ENCODE results near the gene RGR.

RGR gene

GRCh38 chr10:84244651-84245270, at the start of gene RGR:
Gene RGR (plus strand): TSS chr10:84245053. CDS start chr10:84245091, 38 bp downstream.
- no peaks in the 10 kb centered on the region for H3K36me3 ChIP-seq (ENCODE audit: control insufficient read depth, insufficient read depth, low read length)
- H3K9me3 ChIP-seq (ENCODE audit: control insufficient read depth, insufficient read depth, low read length), result no peaks in the 10 kb centered on the region
- no peak within 1 kb of the TSS for H3K4me3 ChIP-seq (ENCODE audit: low read length)
- no peak within 1 kb of the TSS for H3K27ac ChIP-seq (ENCODE audit: low read length)
- DNase-seq (ENCODE audit: low read depth, low spot score), result no peak
- no peaks in the 10 kb centered on the region for H3K27me3 ChIP-seq (ENCODE audit: control insufficient read depth, insufficient read depth, low read length)
- no CpG with 5 or more reads among the region's 9 CpGs for WGBS (ENCODE audit: insufficient coverage, insufficient read length)
- H3K4me1 ChIP-seq (ENCODE audit: control insufficient read depth, insufficient read depth, low read length), result no peaks in the 10 kb centered on the region

- H3K27me3 ChIP-seq (ENCODE audit: control insufficient read depth, insufficient read depth, low read length), result peaks cover 18% of the 10 kb centered on the region; the same call in 1 of the 2 replicates
- no CpG with 5 or more reads among the region's 4 CpGs for WGBS (ENCODE audit: insufficient coverage, insufficient read length)
- no peak for DNase-seq (ENCODE audit: low read depth, low spot score)
- H3K36me3 ChIP-seq (ENCODE audit: control insufficient read depth, insufficient read depth, low read length), result no peaks in the 10 kb centered on the region; the same call in 1 of the 2 replicates
- H3K4me1 ChIP-seq (ENCODE audit: control insufficient read depth, insufficient read depth, low read length), result no peaks in the 10 kb centered on the region
- no peak overlapping the region for H3K4me3 ChIP-seq (ENCODE audit: low read length)
- no peak overlapping the region for H3K27ac ChIP-seq (ENCODE audit: low read length)
- H3K9me3 ChIP-seq (ENCODE audit: control insufficient read depth, insufficient read depth, low read length), result no peaks in the 10 kb centered on the region
These were observed 48.8 kb upstream of the RGR start for GRCh38 chr10:84196083-84196482.

- H3K27me3 ChIP-seq (ENCODE audit: control insufficient read depth, insufficient read depth, low read length), result peaks cover 18% of the 10 kb centered on the region; the same call in 1 of the 2 replicates
- WGBS (ENCODE audit: insufficient coverage, insufficient read length), result no CpG with 5 or more reads among the region's 5 CpGs
These were observed 47.9 kb upstream of the RGR start for GRCh38 chr10:84196941-84197340.

GRCh38 chr10:84197643-84198042, 47.2 kb upstream of the RGR start:
- H3K9me3 ChIP-seq (ENCODE audit: control insufficient read depth, insufficient read depth, low read length), result no peaks in the 10 kb centered on the region
- H3K36me3 ChIP-seq (ENCODE audit: control insufficient read depth, insufficient read depth, low read length), result no peaks in the 10 kb centered on the region; the same call in 1 of the 2 replicates
- H3K4me1 ChIP-seq (ENCODE audit: control insufficient read depth, insufficient read depth, low read length), result no peaks in the 10 kb centered on the region
- H3K27ac ChIP-seq (ENCODE audit: low read length), result no peak overlapping the region
- no CpG with 5 or more reads among the region's 5 CpGs for WGBS (ENCODE audit: insufficient coverage, insufficient read length)
- H3K27me3 ChIP-seq (ENCODE audit: control insufficient read depth, insufficient read depth, low read length), result peaks cover 18% of the 10 kb centered on the region; the same call in 1 of the 2 replicates
- H3K4me3 ChIP-seq (ENCODE audit: low read length), result no peak overlapping the region
- no peak for DNase-seq (ENCODE audit: low read depth, low spot score)

More at GRCh38 chr10:84196941-84197340, 47.9 kb upstream of the RGR start:
- Histone ChIP-seq H3K9me3 (ENCODE audit: control insufficient read depth, insufficient read depth, low read length) (no peaks in the 10 kb centered on the region), H3K4me1 (ENCODE audit: control insufficient read depth, insufficient read depth, low read length) (no peaks in the 10 kb centered on the region), H3K36me3 (ENCODE audit: control insufficient read depth, insufficient read depth, low read length) (no peaks in the 10 kb centered on the region; the same call in 1 of the 2 replicates), H3K4me3 (ENCODE audit: low read length) (no peak overlapping the region), H3K27ac (ENCODE audit: low read length) (no peak overlapping the region)
- no peak for DNase-seq (ENCODE audit: low read depth, low spot score)

- Histone ChIP-seq H3K27me3 (ENCODE audit: control insufficient read depth, insufficient read depth, low read length) (peaks cover 17% of the 10 kb centered on the region; the same call in 1 of the 2 replicates), H3K4me3 (ENCODE audit: low read length) (no peak overlapping the region), H3K9me3 (ENCODE audit: control insufficient read depth, insufficient read depth, low read length) (no peaks in the 10 kb centered on the region), H3K4me1 (ENCODE audit: control insufficient read depth, insufficient read depth, low read length) (no peaks in the 10 kb centered on the region), H3K27ac (ENCODE audit: low read length) (no peak overlapping the region), H3K36me3 (ENCODE audit: control insufficient read depth, insufficient read depth, low read length) (no peaks in the 10 kb centered on the region; the same call in 1 of the 2 replicates)
- DNase-seq (ENCODE audit: low read depth, low spot score), result no peak
- WGBS (ENCODE audit: insufficient coverage, insufficient read length), result no CpG with 5 or more reads among the region's 7 CpGs
These were observed 46.5 kb upstream of the RGR start for GRCh38 chr10:84198206-84198915.

GRCh38 chr10:84200537-84201243, 44.2 kb upstream of the RGR start:
- WGBS (ENCODE audit: insufficient coverage, insufficient read length), result no CpG with 5 or more reads among the region's 11 CpGs

GRCh38 chr10:84201244-84201606, 43.6 kb upstream of the RGR start:
- WGBS (ENCODE audit: insufficient coverage, insufficient read length), result no CpG with 5 or more reads among the region's 6 CpGs
- Histone ChIP-seq H3K27ac (ENCODE audit: low read length) (no peak overlapping the region), H3K36me3 (ENCODE audit: control insufficient read depth, insufficient read depth, low read length) (no peaks in the 10 kb centered on the region; the same call in 1 of the 2 replicates), H3K9me3 (ENCODE audit: control insufficient read depth, insufficient read depth, low read length) (no peaks in the 10 kb centered on the region), H3K27me3 (ENCODE audit: control insufficient read depth, insufficient read depth, low read length) (no peaks in the 10 kb centered on the region), H3K4me3 (ENCODE audit: low read length) (no peak overlapping the region), H3K4me1 (ENCODE audit: control insufficient read depth, insufficient read depth, low read length) (no peaks in the 10 kb centered on the region)
- no peak for DNase-seq (ENCODE audit: low read depth, low spot score)

More at GRCh38 chr10:84200537-84201243, 44.2 kb upstream of the RGR start:
- Histone ChIP-seq H3K27ac (ENCODE audit: low read length) (no peak overlapping the region), H3K4me1 (ENCODE audit: control insufficient read depth, insufficient read depth, low read length) (no peaks in the 10 kb centered on the region), H3K36me3 (ENCODE audit: control insufficient read depth, insufficient read depth, low read length) (no peaks in the 10 kb centered on the region; the same call in 1 of the 2 replicates), H3K27me3 (ENCODE audit: control insufficient read depth, insufficient read depth, low read length) (peaks cover 3% of the 10 kb centered on the region; the same call in 1 of the 2 replicates), H3K9me3 (ENCODE audit: control insufficient read depth, insufficient read depth, low read length) (no peaks in the 10 kb centered on the region), H3K4me3 (ENCODE audit: low read length) (no peak overlapping the region)
- no peak for DNase-seq (ENCODE audit: low read depth, low spot score)

GRCh38 chr10:84201682-84202081, 43.2 kb upstream of the RGR start:
- no peaks in the 10 kb centered on the region for H3K27me3 ChIP-seq (ENCODE audit: control insufficient read depth, insufficient read depth, low read length)
- no CpG with 5 or more reads among the region's 11 CpGs for WGBS (ENCODE audit: insufficient coverage, insufficient read length)
- no peaks in the 10 kb centered on the region for H3K4me1 ChIP-seq (ENCODE audit: control insufficient read depth, insufficient read depth, low read length)
- H3K9me3 ChIP-seq (ENCODE audit: control insufficient read depth, insufficient read depth, low read length), result no peaks in the 10 kb centered on the region
- DNase-seq (ENCODE audit: low read depth, low spot score), result no peak
- no peaks in the 10 kb centered on the region; the same call in 1 of the 2 replicates for H3K36me3 ChIP-seq (ENCODE audit: control insufficient read depth, insufficient read depth, low read length)
- H3K4me3 ChIP-seq (ENCODE audit: low read length), result no peak overlapping the region
- no peak overlapping the region for H3K27ac ChIP-seq (ENCODE audit: low read length)

- Histone ChIP-seq H3K27ac (ENCODE audit: low read length) (no peak overlapping the region), H3K4me3 (ENCODE audit: low read length) (no peak overlapping the region), H3K4me1 (ENCODE audit: control insufficient read depth, insufficient read depth, low read length) (no peaks in the 10 kb centered on the region), H3K36me3 (ENCODE audit: control insufficient read depth, insufficient read depth, low read length) (no peaks in the 10 kb centered on the region; the same call in 1 of the 2 replicates), H3K27me3 (ENCODE audit: control insufficient read depth, insufficient read depth, low read length) (no peaks in the 10 kb centered on the region), H3K9me3 (ENCODE audit: control insufficient read depth, insufficient read depth, low read length) (no peaks in the 10 kb centered on the region)
- no CpG with 5 or more reads among the region's 5 CpGs for WGBS (ENCODE audit: insufficient coverage, insufficient read length)
- DNase-seq (ENCODE audit: low read depth, low spot score), result no peak
These were observed 42.5 kb upstream of the RGR start for GRCh38 chr10:84202349-84202748.

GRCh38 chr10:84204122-84204521, 40.7 kb upstream of the RGR start:
- H3K36me3 ChIP-seq (ENCODE audit: control insufficient read depth, insufficient read depth, low read length), result no peaks in the 10 kb centered on the region; the same call in 1 of the 2 replicates
- no peak overlapping the region for H3K4me3 ChIP-seq (ENCODE audit: low read length)
- H3K9me3 ChIP-seq (ENCODE audit: control insufficient read depth, insufficient read depth, low read length), result no peaks in the 10 kb centered on the region
- no peak for DNase-seq (ENCODE audit: low read depth, low spot score)
- no CpG with 5 or more reads among the region's 4 CpGs for WGBS (ENCODE audit: insufficient coverage, insufficient read length)
- H3K4me1 ChIP-seq (ENCODE audit: control insufficient read depth, insufficient read depth, low read length), result no peaks in the 10 kb centered on the region
- H3K27ac ChIP-seq (ENCODE audit: low read length), result no peak overlapping the region
- no peaks in the 10 kb centered on the region for H3K27me3 ChIP-seq (ENCODE audit: control insufficient read depth, insufficient read depth, low read length)
